ENCODE results near the gene XRCC3.

XRCC3 gene

GRCh38 chr14:103690332-103690731, 24.9 kb downstream of the XRCC3 start:
- no peak for DNase-seq

GRCh38 chr14:103688906-103689902, 26.0 kb downstream of the XRCC3 start:
- no peak for DNase-seq

GRCh38 chr14:103688441-103688840, 26.8 kb downstream of the XRCC3 start:
- no peak for DNase-seq

GRCh38 chr14:103687712-103688111, 27.5 kb downstream of the XRCC3 start:
- no peak for DNase-seq

- no peak for DNase-seq
These were observed 28.3 kb downstream of the XRCC3 start for GRCh38 chr14:103686831-103687485.

- DNase-seq = no peak
These were observed 29.7 kb downstream of the XRCC3 start for GRCh38 chr14:103685276-103686211.

- no peak for DNase-seq
These were observed 30.4 kb downstream of the XRCC3 start for GRCh38 chr14:103684871-103685270.

- DNase-seq = no peak
These were observed 30.8 kb downstream of the XRCC3 start for GRCh38 chr14:103684471-103684870.

GRCh38 chr14:103683139-103683538, 32.1 kb downstream of the XRCC3 start:
- DNase-seq = no peak

GRCh38 chr14:103680491-103681231, 34.6 kb downstream of the XRCC3 start:
- DNase-seq = no peak

- no peak for DNase-seq
These were observed 35.9 kb downstream of the XRCC3 start for GRCh38 chr14:103679351-103679750.

GRCh38 chr14:103676881-103677675, 38.2 kb downstream of the XRCC3 start:
- no peak for DNase-seq

GRCh38 chr14:103675957-103676356, 39.3 kb downstream of the XRCC3 start:
- DNase-seq = no peak

GRCh38 chr14:103671911-103672310, 43.3 kb downstream of the XRCC3 start:
- DNase-seq = no peak

GRCh38 chr14:103669370-103669769, 45.9 kb downstream of the XRCC3 start:
- DNase-seq = no peak

GRCh38 chr14:103668117-103668516, 47.1 kb downstream of the XRCC3 start:
- DNase-seq = no peak

- DNase-seq = no peak
These were observed 47.6 kb downstream of the XRCC3 start for GRCh38 chr14:103667671-103668070.

- DNase-seq = no peak
These were observed 51.7 kb downstream of the XRCC3 start for GRCh38 chr14:103663506-103663905.

GRCh38 chr14:103662591-103662990, 52.7 kb downstream of the XRCC3 start:
- DNase-seq = no peak

GRCh38 chr14:103662029-103662428, 53.2 kb downstream of the XRCC3 start:
- DNase-seq = no peak

- DNase-seq = no peak
These were observed 55.6 kb downstream of the XRCC3 start for GRCh38 chr14:103659631-103660030.

Measured in NCI-H1436 (cell line).